Psoas muscle (tissue), 8 donors: ENCODE data around the gene TMEM253. TPM values are rescaled to one million over a fixed set of nuclear protein-coding genes. Genes with fewer than 3 reads are reported as not detected.

Experiments used
- ATAC-seq, 4 donors: fragments of 200-7000 bp; cut with Tn5 transposase; one replicate each; pipeline ENCODE4 v1.9.1; 2020; ENCODE audit warnings: moderate library complexity in 3 of 4, mild to moderate bottlenecking in 2 of 4
- DNase-seq, 2 donors: peaks; one replicate each; pipeline ENCODE4 v3.0.0-alpha.2; 2020
- H3K27ac ChIP-seq: fragments of 200-600 bp; one replicate; pipeline ENCODE4 v1.8.0; 2022
- H3K27me3 ChIP-seq, 3 donors: fragments of 200-600 bp in 1 of 3; one replicate each; pipeline versions ENCODE4 v1.6.1 to v1.8.0; 2013 to 2022; ENCODE audit warnings: low read length in 2 of 3, mild to moderate bottlenecking in 2 of 3, moderate library complexity in 1 of 3; ENCODE audit not compliant: insufficient read depth in 3 of 3
- H3K36me3 ChIP-seq, 2 donors: fragments of 200-600 bp in 1 of 2; one replicate each; pipeline versions ENCODE4 v1.6.1 to v1.8.0; 2013 to 2022; ENCODE audit warnings: low read depth in 1 of 2, mild to moderate bottlenecking in 1 of 2, moderate library complexity in 1 of 2; ENCODE audit not compliant: insufficient read depth in 1 of 2
- H3K4me1 ChIP-seq: fragments of 200-600 bp; one replicate; pipeline ENCODE4 v1.8.0; 2022
- H3K4me3 ChIP-seq: fragments of 200-600 bp; one replicate; pipeline ENCODE4 v1.8.0; 2022; ENCODE audit warnings: mild to moderate bottlenecking
- H3K9me3 ChIP-seq: fragments of 200-600 bp; one replicate; pipeline ENCODE4 v1.8.0; 2022
- CTCF ChIP-seq: fragments of 200-600 bp; IDR thresholded peaks from one replicate; pipeline ENCODE4 v1.8.0; 2022; ENCODE audit warnings: antibody characterized with exemption
- WGBS, 3 donors: extraction: QIAGEN DNeasy Blood & Tissue Kit; methylation state at CpG; one replicate each; pipeline versions ENCODE4 v1.1.6 to v1.1.7; 2013; 5-methylcytosine and 5-hydroxymethylcytosine counted together
- intact Hi-C, 2 donors: fragments of 100-400 bp; cut with DNase I; formaldehyde crosslinking; loops; one replicate each; pipeline versions ENCODE4 v1.11.0 to v1.14.2; 2022
- polyA plus RNA-seq, 3 donors: library from polyadenylated mRNA; stranded (reverse); fragments of 200-250 nt; gene quantifications; one replicate each; pipeline ENCODE4 v1.2.3, GENCODE V29; 2013
- total RNA-seq, 4 donors: library from RNA; stranded (reverse); fragmentation: NEBNext Ultra II Directional in 2 of 4; extraction: Animal tissue kit (Norgen Biotek cat#: 25700) in 2 of 4; gene quantifications; one replicate each; pipeline versions ENCODE4 v1.2.1 to v1.2.4, GENCODE V29; 2021 to 2023
- donor health status: healthy with polysubstance abuse.
- donor health status: DM: no; HTN: no; CAD: no; lungs with moderate emphysema.
- donor health status: Bipolar disorder and iron deficiency.
- donor health status: healthy.
- donor health status: DM: yes; HTN: yes; CAD: no.
- donor health status: DM: no; HTN: no; CAD: no.
- donor health status: DM: no; HTN: no; CAD: no.
- donor health status: DM: yes; HTN: yes; CAD: no.

Gene TMEM253
- total and polyA plus RNA-seq, 7 donors = 0.10 to 0.29 (median 0.17) TPM; not detected in 2

GRCh38 chr14:21078287-21078686, 22.6 kb upstream of the TMEM253 start:
- Histone ChIP-seq H3K4me3 (no peak overlapping the region), H3K27me3 (no peaks in the 10 kb centered on the region), H3K9me3 (no peaks in the 10 kb centered on the region), H3K4me1 (no peaks in the 10 kb centered on the region), H3K36me3 (peaks cover 4 to 98% of the 10 kb centered on the region in 2 donors), H3K27ac (no peak overlapping the region)
- WGBS, 3 donors = 84 to 91% (median 87%) methylated on average over 5 of the region's 5 CpGs
- no peak for DNase-seq
- no peak for TF ChIP-seq CTCF
- intact Hi-C loops = no loop called here
- ATAC-seq = no peak

GRCh38 chr14:21078726-21079125, 22.1 kb upstream of the TMEM253 start:
- 87 to 94% (median 88%) methylated on average over 10 of the region's 10 CpGs for WGBS, 3 donors
- TF ChIP-seq CTCF = no peak
- intact Hi-C loops = no loop called here
- H3K27me3 ChIP-seq = no peaks in the 10 kb centered on the region
- H3K27ac ChIP-seq = no peak overlapping the region
- no peak overlapping the region for H3K4me3 ChIP-seq
- DNase-seq (no peak), ATAC-seq (no peak)
- no peaks in the 10 kb centered on the region for H3K4me1 ChIP-seq
- no peaks in the 10 kb centered on the region for H3K9me3 ChIP-seq
- H3K36me3 ChIP-seq = peaks cover 4 to 97% of the 10 kb centered on the region in 2 donors

GRCh38 chr14:21081521-21082142, 19.2 kb upstream of the TMEM253 start:
- DNase-seq = no peak
- TF ChIP-seq CTCF = no peak
- H3K4me3 ChIP-seq = no peak overlapping the region
- no peak overlapping the region for H3K27ac ChIP-seq
- ATAC-seq = no peak
- intact Hi-C loops = no loop called here
- 85 to 90% (median 86%) methylated on average over 22 to 30 of the region's 30 CpGs for WGBS, 3 donors
- H3K4me1 ChIP-seq = no peaks in the 10 kb centered on the region
- H3K27me3 ChIP-seq = no peaks in the 10 kb centered on the region
- no peaks in the 10 kb centered on the region for H3K9me3 ChIP-seq
- peaks cover 2 to 97% of the 10 kb centered on the region in 2 donors for H3K36me3 ChIP-seq

- intact Hi-C loops = no loop called here
- WGBS, 3 donors = 72 to 79% (median 76%) methylated on average over 11 of the region's 11 CpGs
These were observed 17.1 kb upstream of the TMEM253 start for GRCh38 chr14:21083565-21084325.

More at GRCh38 chr14:21083565-21084325, 17.1 kb upstream of the TMEM253 start:
- Histone ChIP-seq H3K27me3 (no peaks in the 10 kb centered on the region), H3K27ac (no peak overlapping the region), H3K36me3 (peaks cover 2 to 89% of the 10 kb centered on the region in 2 donors), H3K4me1 (no peaks in the 10 kb centered on the region), H3K9me3 (no peaks in the 10 kb centered on the region), H3K4me3 (no peak overlapping the region)
- DNase-seq (no peak), ATAC-seq (no peak)
- no peak for TF ChIP-seq CTCF
